HG03025 (cell line): ENCODE results near the gene MCM8.

Experiments
- ATAC-seq: cut with Tn5 transposase; IDR thresholded peaks from one replicate; pipeline ENCODE4 v1.9.1; 2021; ENCODE audit warnings: mild to moderate bottlenecking, moderate library complexity; ENCODE audit not compliant: unreplicated experiment, low FRiP score

The MCM8 gene

DNA sequence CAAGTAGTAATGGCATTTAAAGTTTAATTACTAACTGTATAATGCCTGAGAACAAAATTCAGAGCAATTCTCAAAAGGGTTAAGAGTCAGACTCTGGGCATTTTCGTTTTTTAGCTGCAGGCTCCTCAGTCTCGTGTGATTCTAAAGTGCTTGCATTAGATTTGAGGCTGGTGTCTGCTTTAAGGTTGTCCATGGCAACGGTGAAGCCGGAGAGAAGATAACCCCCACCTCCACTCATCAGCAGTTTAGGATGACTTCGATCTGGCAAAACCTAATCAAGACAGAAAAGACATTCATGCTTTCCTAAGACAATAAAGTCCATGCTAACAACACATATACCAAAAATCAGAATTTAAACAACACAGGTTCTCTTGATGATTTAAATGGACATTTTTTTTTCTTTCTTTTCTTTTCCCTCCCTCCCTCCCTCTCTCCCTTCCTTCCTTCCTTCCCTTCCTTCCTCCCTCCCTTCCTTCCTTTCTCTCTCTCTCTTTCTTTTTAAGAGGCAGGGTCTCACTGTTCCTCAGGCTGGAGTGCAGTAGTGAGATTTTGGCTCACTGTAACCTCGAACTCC is 11.9 kb upstream of the MCM8 start:
- ATAC-seq: no peak

- ATAC-seq: no peak
Measured at GRCh38 chr20:5945963-5946362, 4.5 kb upstream of the MCM8 start.

DNA sequence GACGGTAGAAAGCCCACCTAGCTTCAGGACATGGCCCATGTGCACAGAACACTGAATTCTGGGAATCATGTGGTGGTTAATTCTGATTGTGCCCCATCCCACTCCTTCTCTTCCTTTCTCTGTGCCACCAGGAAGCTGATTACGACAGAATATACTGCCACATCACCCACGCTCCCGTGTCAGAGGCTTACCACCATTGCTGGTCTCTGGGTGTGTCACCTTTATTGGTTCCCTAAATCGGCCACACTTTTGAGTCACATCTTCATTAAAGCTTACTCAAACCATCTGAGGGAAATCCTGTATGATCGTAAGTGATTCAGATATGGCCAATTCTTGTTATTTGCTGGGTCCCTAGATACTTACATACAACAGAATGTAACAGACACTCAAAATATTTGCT is 3.2 kb upstream of the MCM8 start:
- no peak for ATAC-seq

DNA sequence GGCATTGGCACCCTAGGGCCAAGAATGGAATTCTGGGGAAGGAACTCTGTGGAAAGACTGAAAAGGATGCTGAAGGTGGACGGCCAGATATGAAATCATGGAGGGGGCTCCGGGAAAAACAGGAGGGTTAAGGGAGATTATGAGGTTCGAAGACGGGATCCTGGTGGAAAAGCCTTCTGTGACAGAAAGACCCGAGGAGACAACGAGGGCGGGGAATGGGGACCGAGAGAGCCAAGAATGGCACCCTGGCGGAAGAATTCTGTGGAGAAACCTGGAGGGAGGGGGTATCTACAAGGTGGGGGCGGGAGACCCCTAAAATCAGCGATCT is 545 bp upstream of the MCM8 start:
- no peak for ATAC-seq

- ATAC-seq: no peak
Measured at GRCh38 chr20:5967469-5967868, 17.0 kb downstream of the MCM8 start.

DNA sequence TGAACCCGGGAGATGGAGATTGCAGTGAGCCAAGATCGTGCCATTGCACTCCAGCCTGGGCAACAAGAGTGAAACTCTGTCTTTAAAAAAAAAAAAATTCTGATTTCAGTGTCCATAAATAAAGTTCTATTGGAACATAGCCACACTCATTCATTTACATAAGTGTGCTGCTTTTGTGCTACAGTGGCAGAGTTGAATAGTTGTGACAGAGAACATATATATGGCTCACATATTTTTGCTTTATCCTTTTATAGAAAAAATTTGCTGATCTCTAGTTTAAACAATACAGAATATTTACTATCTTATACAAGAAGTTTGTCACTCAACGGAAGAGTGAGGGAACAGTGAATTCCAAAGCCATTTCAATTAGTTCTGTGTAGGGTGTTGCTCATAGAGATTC is 18.0 kb downstream of the MCM8 start:
- ATAC-seq: no peak

DNA sequence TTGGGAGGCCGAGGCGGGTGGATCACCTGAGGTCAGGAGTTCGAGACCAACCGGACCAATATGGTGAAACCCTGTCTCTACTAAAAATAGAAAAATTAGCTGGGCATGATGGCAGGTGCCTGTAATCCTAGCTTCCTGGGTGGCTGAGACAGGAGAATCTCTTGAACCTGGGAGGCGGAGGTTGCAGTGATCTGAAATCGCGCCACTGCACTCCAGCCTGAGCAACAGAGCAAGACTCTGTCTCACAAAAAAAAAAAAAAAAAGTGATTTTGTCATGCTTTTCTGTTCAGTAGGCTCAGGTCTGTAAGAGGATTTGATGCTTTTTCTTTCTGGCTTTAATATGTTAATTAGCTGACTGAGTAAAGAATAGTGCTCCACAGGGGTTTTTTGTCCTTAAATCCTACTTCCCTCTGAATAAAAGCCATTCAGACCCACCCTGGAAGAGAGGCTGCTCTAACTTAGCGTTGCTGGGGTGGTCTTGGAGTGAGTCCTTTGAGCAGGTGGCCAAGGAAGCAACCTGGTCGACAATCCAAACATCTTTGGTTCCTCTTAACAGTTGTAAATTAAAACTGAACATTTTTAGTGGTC is 19.0 kb downstream of the MCM8 start:
- ATAC-seq: no peak

DNA sequence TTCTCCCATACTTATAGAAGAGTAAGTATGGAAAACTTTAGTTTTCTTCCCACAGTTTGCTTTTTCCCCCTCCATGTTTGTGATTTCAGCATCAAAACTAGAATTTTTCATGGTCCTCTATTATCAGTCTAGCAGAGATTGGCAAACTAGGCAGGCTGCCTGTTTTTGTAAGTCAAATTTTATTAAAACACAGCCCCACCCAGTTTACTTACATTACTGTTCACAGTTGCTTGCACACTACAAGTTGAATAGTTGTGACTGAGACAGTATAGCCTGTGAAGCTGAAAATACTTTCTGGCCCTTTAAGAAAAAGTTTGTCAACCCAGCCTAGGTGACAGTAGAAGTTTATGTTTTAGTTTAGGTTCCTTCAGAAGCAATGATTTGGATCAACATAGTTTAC is 19.5 kb downstream of the MCM8 start:
- ATAC-seq: no peak

- no peak for ATAC-seq
Measured at GRCh38 chr20:5970381-5970780, 19.9 kb downstream of the MCM8 start.

DNA sequence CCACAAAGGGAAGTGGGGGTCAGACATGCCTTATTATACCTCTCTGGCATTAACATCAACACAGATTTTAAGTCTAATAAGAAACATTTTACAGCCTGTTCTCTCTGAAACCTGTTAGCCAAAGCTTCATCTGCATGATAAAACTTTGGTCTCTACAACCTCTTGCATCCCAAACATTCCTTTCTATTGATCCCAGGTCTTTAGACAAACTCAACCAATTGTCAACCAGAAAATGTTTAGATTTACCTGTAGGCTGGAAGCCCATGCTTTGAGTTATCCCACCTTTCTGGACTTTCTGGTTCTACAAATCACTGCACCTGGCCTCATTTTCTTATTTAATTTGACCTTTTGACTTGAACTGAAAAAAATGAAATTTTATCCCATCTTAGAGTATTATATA is 20.8 kb downstream of the MCM8 start:
- ATAC-seq: no peak

DNA sequence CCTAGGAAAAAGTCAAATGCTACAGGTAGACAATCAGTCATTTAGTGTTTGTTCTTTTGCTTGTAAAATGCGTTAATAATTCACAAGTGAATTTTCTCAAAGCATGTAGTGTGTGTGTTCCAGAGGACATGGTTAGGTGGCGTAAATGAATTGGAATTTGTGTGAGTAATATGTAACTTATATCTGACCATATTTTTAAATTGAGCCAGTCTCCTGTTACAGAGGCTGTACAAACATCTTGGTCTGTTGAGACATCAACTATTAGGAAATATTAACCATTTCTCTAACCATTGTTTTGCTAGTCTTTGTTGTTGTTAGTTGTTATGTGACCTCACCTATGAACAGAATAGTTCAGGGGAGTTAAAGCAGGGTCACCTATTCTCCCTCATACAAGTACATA is 22.7 kb downstream of the MCM8 start:
- ATAC-seq: no peak

DNA sequence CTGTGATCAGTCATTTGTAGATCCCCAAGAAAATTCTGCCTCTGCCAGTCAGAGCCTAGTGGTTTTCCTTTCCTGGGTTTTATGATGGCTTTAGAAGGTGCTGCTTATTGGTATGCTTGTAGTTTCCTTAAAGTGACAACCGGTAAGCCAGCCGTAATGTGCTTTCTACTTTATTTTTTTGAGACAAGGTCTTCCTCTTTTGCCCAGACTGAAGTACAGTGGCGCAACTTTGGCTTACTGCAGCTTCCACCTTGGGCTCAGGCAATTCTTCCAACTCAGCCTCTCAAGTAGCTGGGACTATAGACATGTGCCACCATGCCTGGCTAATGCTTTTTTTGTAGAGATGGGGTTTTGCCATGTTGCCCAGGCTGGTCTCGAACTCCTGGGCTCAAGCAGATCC is 23.5 kb downstream of the MCM8 start:
- no peak for ATAC-seq

GRCh38 chr20:5974531-5974930 is 24.1 kb downstream of the MCM8 start:
- ATAC-seq: no peak

DNA sequence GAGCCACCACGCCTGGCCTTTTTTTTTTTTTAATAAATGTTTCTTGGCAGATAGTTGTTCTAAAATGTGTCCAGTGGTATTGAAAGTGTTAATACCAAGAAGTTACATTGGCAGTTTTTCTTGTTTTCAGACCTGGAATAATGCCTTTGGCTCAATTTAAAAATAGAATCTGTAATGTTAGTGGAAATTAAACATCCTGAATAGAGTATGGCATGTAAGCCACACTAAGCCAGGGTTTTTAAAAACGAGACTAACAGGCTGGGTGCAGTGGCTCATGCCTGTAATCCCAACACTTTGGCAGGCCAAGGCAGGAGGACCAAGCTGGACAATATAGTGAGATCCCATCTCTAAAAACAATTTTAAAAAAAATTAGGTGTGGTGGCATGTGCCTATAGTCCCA is 25.3 kb downstream of the MCM8 start:
- ATAC-seq: no peak

- no peak for ATAC-seq
Measured at GRCh38 chr20:5977223-5977622, 26.8 kb downstream of the MCM8 start.

DNA sequence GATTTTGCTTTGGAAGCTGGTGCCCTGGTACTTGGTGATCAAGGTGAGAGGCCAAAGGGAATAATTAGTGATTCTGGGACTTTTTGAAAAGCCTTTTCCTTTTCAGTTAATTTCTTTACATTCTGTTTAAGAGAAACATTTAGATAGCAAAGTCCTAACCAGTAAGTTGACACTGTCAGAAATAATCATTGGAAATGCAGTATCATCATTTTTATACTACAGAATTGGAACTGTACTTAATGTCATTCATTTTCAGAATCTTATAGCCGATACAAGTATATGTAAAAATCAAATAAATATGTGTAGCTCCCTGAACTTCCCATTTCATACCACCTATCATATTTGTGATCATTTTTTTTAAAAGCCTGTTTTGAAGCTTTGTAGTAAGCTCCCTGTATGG is 27.5 kb downstream of the MCM8 start:
- ATAC-seq: no peak

- no peak for ATAC-seq
Measured at GRCh38 chr20:5979801-5980200, 29.3 kb downstream of the MCM8 start.

DNA sequence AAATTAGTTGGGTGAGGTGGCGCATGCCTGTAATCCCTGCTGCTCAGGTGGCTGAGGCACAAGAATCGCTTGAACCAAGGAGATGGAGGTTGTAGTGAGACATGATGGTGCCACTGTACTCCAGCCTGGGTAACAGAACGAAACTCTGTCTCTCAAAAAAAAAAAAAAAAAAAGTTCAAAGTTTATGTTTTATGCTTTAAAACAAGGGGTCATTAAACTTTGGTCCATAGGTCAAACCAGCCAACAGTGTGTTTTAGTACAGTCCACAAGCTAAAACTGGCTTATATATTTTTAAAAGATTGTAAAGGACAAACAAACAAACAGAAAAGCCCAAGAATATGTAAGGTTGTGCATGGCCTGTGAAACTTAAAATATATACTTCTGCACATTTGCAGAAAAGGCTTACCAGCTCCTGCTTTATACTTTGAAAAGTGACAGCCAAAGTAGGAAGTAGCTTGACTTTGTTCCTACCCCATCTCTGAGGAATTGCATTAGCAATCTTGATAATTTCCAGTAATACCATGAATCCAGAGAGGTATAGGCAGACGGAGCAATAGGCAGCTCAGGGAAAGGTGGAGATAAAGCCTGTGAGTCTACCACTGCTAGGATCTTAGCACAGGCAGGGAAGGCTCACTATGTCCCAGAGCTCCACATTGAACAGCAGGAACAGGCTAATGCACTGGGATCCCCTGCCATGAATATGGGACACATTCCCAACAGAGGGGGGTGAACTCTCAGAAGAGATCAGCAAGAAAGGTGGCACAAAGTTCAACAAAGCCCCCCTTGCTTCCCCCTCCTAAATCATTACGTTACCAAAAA is 30.5 kb downstream of the MCM8 start:
- no peak for ATAC-seq

DNA sequence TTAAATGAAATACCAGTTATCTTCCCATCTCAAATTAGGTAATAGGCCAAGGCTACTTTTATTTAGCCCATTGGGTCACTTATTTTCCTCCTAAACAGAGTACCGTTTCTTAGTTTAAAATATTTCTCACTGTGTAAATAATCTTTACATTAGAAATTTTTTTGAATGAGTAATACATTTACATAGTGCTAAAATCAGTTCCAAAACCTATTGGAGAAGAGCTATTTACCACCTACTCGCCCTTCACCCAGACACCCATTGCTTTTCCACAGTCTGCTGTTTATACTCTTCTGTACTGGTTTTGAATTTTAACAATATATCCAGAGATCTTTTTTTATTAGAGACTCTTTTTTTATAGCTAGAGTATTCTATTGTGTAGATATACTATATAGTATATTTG is 36.9 kb downstream of the MCM8 start:
- ATAC-seq: no peak

GRCh38 chr20:5989539-5989938 is 39.1 kb downstream of the MCM8 start:
- no peak for ATAC-seq

DNA sequence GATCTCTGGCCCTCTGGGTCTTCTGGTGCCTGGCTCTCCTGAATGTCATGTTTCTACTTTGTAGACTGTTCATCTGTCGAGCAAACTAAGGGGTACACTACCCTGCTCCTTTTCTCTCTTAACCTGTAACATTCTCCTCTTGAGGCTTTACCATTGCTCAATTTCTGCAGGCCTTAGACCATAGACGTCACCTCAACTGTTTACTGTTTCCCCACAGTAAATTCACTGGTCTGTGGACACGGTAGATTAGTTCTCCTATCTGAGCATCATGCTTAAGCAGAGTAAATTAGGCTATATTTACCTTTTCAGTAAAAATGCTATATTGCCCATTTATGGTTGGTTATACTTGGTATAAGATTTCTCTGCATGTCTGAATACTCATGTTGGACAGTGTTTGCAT is 40.5 kb downstream of the MCM8 start:
- ATAC-seq: no peak
